GM21390 (cell line): ENCODE results near the gene POU2AF2.
"Not testable (repeated sequence)": the region's sequence is repeated elsewhere in the genome, so short reads cannot be mapped to it uniquely, and the experiment has no call there.

Experiments used
- ATAC-seq: cut with Tn5 transposase; IDR thresholded peaks from one replicate; pipeline ENCODE4 v1.9.1; 2021; ENCODE audit not compliant: unreplicated experiment

Gene POU2AF2

DNA sequence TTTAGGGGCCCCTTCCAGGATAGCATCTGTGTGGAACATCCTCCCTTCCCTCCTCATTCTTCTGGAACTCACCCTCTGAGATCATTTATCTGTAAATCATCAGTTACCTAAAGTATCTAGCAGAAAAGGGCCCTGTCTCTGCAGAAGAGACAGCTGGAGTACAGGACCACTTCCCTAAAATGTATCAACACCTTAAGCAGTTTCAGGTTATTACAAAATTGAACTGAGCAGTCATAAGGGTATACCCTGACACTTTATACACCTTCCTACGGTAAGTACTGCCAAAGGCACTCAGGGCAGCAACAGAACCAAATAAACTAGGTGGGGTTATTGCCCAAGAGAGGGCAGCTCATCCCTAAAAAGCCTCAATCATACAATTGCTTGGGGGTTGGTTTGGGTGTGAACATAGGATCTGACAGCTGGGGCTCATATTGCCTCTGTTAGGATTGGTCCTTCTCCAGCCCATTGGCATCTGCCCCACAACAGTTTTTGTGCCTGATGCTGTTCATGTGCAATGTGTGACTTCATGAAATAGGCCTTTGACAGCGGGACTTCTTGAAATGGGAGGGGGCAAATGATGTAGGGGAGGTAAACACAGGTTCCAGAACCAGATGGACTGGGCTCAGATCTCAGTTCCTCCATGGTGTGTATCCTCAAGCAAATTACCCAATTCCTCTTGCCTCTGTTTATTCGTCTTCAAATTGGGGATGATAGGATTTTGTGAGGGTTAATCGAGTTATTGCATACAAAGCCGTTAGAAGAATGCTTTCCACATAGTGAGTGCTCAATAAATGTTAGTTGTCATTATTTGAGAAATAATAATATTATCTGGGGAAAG is 55.7 kb downstream of the POU2AF2 start:
- ATAC-seq = no peak

DNA sequence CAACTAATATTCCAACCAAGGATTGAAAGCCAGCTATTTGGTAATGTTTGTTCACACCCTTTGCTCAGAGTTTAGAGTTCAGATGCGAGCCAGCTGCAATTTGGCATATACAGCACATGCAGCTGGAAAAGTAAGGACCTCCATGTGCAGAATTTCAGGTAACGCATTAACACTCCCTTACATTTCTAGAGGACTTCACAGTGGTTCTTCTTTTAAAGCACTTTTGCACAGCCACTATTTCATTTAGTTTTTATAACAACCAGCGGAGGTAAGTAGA is 56.3 kb downstream of the POU2AF2 start:
- no peak for ATAC-seq

DNA sequence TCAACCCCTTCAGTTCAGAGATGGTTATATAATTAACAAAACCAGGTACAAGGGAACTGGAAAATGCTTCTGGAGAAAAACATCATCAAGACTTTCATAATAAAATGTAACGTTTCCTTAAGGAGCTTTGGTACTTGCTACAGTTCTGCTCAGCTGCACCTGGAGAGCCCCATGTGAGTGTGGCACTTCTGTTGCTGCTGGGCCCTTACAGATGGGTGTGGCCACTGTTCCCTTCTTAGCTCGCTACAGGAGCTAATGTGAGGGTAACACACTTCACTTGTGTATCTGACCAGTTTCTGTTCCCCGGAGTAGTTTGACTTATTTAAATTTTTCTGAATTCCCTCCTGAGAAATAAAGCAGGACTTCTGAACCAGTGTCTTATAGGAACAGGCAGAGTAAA is 56.8 kb downstream of the POU2AF2 start:
- no peak for ATAC-seq

DNA sequence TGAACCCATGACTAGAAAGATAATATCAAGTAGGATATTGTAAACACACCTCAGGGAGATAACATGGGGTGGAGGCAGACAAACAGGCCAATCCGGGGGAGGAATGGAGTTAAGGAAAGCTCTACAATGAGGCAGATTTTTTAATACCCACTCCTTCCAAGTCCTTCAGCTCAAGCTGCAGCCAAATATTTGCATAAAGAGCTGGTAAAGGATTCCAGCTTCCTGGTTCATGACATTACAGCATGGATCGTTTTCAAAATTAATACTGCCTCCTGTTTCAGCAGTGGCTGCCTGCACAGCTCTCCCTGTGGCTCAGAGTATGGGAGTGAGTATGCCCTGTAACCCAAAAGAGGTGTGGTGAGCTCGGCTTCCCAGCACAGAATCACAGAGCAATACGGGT is 57.9 kb downstream of the POU2AF2 start:
- no peak for ATAC-seq

DNA sequence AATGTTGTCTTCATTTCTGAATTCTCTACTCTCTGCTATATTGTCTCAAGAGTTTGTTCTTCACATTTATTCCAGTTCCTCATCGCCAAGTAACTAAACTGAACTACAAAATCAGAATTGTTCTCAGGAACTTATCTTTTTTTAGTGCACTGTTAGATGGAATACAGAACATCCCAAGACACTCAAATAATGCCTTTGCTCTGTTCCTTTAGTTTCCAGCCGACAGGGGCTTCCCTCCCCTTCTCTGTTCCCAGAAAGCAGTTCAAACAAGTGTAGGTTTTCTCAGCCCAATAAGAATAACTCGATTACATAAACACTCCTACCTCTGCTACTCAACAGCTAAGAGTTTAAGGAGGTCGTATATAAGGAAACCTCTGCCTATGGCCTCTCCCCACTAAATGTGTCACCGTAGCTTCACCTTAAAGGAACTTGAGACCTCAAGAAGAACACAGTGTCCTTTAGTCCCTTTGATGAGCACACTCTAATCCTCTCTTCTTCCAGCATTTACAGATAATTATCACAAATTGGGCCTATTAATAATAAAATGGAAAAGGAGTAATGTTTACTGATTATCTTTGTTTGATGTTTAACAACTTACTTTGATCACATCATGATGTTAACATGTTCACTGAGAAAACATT is 59.8 kb downstream of the POU2AF2 start:
- ATAC-seq = no peak

DNA sequence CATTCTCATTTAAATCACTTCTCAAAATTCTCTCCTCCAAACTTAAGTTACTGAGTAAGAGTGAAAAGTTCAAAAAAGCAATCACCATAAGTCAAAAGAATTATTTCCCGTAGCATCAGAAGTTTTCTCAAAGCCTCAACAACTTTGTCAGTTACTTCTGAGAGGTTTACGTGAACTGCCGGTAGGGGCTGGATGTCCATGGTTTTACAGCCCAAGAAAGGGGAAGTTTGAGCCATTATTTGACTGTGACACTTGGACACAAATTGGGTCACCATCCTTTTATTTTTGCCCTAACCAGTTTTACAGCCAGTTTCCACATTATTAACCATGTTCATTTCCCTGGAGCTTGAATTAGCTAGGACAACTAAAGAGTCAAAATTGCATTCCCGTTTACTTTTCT is 60.4 kb downstream of the POU2AF2 start:
- ATAC-seq = no peak

DNA sequence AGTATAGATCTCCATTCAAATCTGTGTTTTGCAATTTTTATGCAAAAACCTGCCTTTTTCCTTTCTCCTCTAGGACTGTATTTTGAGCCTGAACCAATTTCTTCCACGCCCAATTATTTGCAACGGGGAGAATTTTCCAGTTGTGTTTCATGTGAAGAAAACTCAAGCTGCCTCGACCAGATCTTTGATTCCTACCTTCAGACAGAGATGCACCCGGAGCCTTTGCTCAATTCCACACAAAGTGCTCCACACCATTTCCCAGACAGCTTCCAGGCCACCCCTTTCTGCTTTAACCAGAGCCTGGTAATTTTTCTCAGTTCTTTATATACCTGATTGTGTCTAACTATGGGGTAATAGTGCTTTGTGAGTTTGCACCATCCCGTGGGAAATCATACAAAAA is 60.8 kb downstream of the POU2AF2 start:
- ATAC-seq = no peak

DNA sequence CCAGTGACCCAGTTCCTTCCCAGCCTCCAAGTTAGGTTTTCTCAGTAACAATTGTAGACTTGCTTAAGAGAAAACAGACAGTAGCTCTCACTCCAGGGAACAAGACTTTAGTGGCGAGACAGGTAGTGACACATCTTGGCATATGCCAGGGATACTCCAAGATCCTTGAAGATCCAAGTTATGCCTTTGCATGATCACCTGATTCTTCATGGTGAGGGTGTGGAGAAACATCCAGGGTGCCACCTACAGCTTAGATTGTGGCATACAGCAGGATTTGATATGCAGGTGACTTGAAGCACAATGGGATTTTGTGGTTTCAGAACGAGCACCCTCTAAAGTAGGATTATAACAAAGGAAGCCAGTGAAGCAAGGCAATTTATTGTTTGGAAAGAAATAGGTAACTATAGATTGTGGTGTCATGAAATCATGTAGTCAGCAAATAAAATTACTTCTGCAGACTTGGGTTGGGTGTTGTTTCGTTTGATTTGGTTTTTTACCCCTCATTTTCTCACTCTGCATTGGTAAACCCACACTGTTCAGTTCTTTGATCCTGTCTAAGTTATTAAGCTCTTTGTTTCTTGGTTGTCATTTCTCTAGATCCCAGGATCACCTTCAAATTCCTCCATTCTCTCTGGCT is 62.1 kb downstream of the POU2AF2 start:
- no peak for ATAC-seq

DNA sequence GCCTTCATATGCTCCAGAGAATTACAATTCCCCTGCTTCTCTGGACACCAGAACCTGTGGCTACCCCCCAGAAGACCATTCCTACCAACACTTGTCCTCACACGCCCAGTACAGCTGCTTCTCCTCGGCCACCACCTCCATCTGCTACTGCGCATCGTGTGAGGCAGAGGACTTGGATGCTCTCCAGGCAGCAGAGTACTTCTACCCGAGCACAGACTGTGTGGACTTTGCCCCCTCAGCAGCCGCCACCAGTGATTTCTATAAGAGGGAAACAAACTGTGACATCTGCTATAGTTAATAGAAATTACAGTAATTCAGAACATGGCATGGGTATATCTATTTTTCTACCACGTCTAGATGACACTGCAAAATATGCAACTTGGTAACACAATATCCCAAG is 62.6 kb downstream of the POU2AF2 start:
- ATAC-seq = no peak

DNA sequence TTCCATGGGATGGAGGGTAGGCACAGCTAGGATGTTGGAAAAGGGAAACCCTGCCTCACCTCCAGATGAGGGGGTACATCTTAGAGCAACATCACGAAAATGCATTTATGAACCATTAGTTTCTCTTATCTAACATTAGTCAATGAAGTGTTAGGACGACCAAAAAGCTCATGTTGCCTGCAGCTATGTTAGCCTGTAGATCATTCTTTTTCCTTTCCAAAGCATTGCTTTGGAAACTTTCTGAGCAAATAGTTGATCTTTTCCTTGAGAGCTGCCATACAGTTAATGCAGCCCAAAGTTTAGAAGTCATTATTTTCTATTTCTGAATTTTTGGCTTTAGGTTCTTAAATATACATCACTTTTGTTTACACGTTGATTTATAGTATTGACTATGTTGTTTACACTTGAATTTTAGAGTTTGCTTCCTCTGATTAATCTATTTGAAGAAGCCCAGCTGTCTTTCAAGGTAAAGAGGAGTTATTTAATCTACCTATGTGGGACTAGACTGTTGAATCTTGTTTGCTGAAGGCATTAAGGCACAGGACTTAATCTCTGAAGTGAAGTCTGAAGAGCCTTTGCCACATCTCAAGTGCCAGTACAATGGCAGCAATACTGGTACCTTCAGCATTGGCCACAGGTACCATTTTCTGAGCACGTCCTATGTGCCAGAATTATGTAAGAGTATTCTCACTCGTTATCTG is 63.8 kb downstream of the POU2AF2 start:
- ATAC-seq = no peak

DNA sequence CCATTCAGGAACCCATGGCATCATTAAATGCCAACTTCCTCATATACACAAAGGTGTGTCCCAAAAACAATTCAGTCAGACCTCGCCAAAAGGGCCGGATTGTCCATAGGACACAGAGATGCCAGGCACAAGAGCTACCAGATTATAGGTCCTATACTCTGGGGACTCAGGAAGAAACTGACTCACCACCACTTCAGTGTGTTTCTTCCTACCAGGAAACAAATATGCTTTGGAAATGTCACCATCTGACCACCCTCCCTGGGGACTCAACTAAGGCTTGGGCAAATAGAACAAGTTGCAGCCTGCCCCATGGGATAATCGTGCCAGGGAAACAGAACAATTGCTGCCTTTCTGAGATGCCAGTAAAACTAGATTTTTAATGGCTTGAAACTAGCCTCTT is 64.6 kb downstream of the POU2AF2 start:
- no peak for ATAC-seq

DNA sequence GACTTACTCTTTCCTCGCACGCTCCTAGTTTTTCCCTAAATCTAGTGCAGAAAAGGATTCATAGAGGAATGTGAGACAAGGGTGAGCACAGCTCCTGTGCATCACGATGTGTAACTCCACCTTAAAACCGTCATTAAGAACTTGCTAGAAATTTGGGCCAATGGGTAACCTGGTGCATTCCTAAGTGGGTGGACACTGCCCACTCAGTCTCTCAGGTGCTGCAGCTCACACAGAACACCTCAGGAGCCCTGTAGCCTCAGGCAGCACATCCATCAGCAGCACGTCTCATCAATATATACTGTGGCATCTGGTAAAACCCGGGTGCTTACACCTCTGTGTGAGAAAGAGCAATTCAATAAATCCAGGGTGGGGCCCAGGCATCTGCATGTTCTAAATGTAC is 65.2 kb downstream of the POU2AF2 start:
- no peak for ATAC-seq

DNA sequence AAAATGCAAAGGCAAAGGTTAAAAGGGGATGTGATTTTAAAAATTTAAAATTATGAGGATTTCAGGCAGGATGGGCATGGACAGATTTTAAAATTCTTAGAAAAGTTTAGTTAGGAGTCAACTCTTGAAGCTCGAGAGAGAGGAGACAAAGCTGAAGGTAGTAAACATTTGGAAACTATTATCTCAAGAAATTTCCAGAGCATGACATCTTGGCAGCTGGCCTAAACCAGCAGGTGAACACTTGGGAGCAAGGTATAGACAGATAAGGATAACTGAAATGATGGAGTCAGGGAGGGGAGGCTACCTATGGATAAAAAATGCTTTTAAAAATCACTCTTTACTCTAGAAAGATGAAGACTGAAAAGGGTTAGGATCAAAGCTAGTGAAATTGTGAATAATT is 66.6 kb downstream of the POU2AF2 start:
- ATAC-seq = no peak

DNA sequence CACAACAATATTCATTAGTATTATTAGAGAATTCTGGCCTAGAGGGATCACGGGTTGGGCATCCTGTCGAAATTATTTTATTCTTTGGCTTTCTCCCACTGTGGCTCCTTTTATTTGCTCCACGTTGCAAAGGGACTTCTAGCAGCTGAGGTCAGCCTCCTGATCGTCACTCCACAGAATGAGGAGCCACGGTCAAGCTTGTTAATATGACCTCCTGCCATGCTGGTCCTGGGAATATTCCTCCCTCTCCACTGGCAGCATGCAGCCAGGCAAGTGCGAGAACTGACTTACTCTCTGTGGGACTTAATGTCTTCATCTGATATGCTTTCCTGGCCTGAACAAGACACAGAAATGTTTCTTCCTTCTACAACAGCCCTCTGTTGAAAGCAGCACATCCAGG is 73.8 kb downstream of the POU2AF2 start:
- ATAC-seq = no peak

DNA sequence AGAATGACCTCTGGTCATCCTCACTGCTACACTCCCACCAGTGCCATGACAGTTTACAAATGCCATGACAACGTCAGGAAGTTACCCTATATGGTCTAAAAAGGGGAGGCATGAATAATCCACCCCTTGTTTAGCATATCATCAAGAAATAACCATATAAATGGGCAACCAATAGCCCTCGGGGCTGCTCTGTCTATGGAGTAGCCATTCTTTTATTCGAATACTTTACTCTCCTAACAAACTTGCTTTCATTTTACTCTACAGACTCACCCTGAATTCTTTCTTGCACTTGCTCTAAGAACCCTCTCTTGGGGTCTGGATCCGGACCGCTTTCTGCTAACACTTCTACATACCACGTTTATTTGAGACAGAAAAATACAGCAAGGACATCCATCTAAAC is 74.7 kb downstream of the POU2AF2 start:
- not testable (repeated sequence) for ATAC-seq

DNA sequence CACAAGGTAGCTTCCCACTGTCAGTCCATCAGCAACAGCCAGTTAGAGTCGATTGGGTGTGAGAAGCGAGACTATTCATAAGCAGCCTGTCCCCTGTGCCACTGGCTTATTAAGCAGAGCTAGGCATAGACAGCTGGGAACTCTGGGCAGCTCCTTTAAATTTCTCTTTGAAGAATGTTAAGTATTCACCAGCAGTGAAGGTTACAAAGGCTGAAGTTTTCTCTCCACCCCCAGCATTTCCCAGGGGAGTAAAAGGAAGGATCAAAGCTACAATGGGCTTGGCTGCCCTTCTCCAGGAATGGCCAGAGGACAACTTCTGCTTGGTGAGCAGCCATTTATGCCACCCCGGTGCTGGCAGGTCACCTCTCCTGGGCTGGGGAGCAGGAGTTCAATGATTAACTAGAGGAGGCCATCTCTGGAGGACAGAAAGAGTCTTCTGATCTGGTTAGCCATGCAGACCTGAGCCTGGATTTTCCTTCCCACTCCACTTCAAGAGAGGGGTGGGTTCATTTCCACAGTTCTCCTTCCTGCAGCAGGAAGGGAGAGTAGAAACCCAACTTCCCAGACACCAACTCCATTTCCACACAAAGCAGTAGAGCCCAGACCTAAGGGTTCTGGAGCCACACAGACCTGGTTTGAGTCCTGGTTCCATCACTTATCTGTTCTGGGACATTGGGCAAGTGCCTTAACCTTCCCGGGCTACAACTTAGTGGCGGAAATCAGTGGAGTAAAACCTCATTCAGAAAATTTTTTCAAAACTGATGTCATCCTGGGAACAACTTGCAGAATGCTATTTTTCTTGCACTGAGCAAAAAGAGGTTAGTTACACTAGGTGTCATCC is 75.4 kb downstream of the POU2AF2 start:
- ATAC-seq = no peak

DNA sequence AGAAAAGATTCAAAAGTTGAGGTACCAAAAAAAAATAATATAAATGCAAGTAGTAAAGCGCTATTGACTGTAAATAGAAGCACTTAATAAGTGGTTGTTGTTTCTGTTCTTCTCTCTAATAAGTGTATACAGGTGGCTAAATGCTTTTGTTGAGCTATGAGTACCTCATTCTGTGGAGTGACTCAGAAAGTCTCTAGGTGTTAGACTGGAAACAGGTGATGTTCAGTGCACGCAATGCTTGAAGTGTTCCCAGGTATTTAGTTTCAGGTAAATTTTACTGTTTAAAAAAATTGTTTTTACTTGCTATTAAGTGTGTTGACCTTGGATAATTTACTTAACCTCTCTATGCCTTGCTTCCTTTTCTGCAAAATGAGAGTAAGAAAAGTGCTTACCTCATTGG is 77.0 kb downstream of the POU2AF2 start:
- no peak for ATAC-seq

DNA sequence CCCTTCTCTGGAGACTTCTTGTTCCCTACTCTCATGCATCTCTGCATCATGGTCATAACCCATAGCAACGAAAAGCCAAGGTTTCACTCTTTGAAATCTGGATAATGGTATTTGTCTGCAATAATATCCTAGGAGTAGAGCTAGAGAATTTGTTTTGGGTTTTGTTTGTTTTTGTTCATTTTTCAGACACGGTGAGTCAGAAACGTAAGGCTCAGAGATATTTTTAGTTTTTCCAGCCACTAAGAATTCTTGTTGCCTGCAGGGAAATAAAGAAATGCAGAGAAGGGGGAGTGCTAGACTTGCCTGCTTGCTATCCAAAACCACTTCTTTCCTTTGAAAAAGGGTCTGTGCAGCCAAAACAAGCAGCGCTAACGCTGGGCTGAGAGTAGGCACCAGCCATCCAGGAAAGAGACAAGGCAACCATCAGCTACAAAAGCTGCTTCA is 78.8 kb downstream of the POU2AF2 start:
- no peak for ATAC-seq

DNA sequence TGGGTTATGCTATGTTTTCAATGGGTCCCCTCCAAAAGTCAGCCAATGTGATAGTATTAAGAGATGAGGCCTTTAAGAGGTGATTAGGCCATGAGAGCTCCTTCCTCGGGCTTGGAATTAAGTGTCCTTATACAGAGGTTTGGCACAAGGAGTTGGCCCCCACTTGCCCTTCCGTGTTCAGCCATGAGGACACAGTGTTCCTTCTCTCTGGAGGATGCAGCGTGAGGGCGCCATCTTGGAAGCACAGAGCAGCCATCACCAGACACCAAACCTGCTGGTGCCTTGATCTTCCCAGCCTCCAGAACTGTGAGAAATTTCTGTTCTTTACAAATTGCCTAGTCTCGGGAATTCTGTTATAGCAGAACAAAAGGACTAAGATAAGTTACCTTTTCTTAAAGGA is 79.7 kb downstream of the POU2AF2 start:
- no peak for ATAC-seq

DNA sequence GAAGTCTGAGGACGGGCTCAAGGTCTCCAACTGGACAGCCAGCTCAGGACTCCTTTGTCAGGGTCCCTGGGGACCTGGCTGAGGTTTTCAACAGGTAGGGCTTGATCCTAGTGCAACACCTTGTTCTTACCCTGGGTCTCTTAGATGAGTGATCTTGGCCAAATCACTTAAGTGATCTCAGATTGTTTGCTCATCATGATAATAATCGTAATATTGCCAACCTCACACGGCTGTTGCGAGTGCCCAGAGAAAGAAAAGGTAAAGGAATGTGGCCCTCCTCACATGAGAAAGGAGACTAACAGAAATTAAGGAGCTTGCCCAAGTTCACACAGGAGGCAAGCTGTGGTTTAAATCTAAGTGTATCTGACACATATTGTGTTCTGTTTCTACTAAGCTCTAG is 81.3 kb downstream of the POU2AF2 start:
- ATAC-seq = no peak
